HG02981 (cell line): ENCODE measurements around the gene OS9.

Experiments
- ATAC-seq: cut with Tn5 transposase; IDR thresholded peaks from one replicate; pipeline ENCODE4 v1.9.1; 2021; ENCODE audit warnings: mild to moderate bottlenecking, moderate library complexity; ENCODE audit not compliant: unreplicated experiment

OS9 gene

DNA sequence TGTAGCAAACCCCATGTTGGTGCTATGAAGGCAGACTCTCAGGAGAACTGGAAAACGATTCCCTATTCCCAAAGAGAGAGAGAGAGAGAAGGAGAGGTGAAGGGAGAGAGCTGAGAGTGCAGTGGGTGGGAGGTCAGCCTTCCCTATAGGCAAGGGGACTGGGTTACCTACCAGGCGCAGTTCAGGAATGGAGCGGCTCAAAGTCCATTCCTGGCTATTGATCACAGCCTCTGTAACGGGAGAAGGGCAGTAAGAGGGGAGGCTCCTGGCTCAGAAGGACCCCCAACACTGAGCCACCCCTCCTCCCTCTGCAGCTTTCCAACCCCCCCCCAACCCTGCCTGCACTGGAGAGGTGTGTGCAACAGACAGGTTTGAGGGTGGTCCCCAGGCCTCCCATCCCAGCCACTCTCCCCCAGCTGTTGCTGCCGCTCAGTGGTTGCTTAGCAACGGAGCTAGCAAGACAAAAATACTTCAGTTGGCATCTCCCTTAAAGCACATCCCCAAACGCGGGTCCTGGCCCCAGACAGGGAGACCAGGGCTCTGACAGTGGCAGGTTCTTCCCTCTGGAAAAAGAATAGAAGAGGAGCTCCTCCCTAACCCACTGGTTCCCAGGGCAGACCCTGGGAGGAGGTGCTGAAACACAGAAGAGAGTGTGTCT, 41.4 kb downstream of the OS9 start:
- ATAC-seq = no peak

DNA sequence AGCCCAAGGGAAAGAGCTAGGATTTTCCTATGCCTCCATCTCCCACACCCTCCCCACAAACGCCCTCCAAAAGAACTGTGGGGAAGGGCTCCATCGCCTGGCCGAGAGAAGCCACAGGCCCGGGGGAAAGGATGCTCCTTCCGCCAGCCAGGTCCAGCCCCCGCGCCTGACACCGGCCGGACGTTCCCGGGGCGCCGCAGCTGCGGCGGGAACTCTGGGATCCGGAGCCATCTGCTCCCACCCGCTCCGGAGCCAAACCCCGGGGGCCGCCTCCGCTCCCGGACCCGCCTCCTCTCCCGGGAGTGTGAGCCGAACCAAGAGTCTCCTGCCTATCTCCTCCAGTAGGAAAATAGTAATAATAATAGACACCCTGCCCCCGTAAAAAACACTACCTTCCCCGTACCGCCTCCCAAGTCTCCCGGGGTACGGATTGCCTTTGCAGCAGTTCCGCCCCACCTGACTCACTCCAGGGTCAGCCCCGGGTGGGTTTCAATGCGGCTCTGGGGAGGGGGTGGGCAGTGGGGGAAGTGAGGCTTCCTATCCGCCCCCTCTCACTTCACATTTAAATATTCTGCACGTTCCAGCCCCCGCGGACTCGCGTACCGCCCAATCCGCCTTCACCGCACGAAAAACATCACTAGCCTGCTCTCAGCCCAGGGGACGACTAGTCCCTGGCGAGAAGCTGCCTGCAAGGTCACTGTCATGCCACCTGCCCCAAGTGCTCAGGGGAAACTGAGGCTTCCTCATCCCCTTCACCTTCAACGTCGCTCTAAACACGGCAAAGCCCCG, 42.2 kb downstream of the OS9 start:
- ATAC-seq = no peak

DNA sequence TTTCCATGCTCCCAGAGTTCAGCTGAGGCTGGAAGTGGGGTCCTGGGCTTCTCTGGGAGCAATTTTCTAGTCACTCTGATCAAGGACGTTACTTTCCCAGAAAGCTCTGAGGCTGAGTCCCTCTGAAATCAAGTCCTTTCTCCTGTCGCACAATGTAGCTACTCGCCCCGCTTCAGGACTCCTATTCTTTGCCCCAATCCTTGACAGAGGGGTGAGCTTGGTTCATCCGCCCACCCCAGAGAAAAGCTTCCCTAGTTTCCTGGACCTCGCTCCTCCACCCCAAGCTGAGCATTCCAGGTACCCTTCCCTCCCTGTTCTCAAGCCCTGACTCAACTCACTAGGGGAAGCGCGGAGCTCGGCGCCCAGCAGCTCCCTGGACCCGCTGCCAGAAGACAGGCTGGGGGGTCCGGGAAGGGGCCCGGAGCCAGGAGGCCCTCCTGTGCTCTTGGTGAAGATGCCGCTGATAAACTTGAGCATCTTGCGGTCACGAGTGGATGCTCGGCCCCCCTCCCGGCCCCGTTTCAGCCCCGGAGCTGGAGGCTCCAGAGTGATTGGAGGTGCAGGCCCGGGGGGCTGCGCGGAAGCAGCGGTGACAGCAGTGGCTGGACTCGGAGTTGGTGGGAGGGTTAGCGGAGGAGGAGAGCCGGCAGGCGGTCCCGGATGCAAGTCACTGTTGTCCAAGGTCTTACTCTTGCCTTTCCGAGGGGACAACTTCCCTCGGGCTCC, 43.0 kb downstream of the OS9 start:
- ATAC-seq = no peak

DNA sequence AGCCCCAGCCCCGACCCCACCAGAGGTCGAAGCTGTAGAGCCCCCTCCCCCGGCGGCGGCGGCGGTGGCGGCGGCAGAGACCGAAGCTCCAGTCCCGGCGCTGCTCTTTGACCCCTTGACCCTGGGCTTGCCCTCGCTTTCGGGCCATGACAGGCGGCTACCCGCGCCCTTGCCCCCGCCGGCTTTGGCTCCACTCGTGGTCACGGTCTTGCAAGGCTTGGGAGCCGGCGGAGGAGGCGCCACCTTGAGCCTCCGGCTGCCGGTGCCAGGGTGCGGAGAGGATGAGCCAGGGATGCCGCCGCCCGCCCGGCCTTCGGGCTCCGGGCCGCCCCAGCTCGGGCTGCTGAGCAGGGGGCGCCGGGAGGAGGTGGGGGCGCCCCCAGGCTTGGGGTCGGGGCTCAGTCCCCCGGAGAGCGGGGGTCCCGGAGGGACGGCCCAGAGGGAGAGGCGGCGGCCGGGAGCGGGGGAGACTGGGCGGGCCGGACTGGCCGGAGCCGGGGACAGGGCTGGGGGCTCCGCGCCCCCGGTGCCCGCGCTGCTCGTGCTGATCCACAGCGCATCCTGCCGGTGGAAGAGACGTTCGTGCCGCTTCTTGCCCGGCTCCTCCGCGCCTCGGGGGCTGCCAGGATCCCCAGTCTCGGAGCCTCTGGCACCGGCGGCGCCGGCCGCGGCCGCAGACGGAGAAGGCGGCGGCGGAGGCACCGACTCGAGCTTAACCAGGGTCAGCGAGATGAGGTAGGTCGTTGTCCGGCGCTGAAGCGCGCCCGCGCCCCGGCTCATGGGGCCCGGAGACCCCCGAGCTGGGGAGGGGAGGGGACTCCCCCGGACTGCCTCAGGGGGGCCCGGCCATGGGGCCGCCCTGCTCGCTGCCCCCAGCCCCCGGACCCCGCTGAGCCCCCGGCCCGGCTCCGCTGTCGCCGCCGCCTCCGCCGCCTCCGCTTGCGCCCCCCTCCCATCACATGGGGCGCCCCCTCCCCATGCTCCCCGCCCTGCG, 43.8 kb downstream of the OS9 start:
- no peak for ATAC-seq

DNA sequence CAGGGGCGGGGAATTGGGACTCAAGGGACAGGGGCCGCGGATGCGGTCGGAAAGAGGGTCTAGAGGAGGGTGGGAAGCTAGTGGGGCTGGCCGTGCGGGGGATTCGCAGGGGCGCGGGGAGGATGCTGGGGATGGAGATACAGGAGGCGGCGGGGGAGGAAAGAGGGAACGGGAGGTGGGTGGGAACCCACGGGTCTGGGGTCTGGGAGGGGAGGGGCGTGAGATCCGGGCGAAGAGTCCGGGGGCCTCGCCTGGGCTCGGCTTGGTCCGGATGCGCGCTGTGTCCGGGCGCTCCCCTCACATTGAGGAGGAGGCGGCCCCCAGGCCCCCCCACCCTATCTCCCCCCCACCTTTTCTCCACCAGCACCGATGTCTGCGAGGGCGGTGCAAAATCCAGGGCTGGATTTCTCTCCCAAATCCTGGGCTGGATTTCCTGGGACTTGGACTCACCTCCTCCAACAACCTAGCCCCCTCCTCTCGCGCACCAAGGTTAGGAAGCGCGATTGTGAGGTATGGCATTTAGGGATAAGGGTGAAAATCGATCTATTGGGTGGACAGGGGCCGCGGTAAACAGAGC, 44.8 kb downstream of the OS9 start, which contains the start of gene AGAP2:
Gene AGAP2 (minus strand): TSS at position 82 of the 577 bp plus-strand sequence. CDS start 496 bp downstream, outside the sequence.
- no peak for ATAC-seq

DNA sequence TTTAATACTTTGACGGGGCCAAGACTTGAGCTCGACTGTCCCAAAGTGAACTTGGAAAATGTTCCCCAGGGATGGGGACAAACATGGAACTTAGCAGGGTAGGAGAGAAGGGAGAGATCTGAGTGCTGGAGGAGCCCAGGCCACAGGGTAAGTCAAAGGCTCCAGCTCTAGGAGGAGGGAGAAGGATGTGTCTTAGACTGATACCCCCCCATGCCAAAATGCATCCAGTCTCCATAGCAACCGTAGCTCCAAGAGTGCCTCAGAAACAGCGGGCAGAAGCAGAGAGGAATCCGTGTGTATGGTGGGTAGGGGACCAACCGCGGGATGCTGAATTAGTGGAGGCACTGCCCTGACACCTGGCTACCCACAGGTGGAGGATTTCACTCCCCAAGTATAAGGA, 45.5 kb downstream of the OS9 start:
- ATAC-seq = no peak

DNA sequence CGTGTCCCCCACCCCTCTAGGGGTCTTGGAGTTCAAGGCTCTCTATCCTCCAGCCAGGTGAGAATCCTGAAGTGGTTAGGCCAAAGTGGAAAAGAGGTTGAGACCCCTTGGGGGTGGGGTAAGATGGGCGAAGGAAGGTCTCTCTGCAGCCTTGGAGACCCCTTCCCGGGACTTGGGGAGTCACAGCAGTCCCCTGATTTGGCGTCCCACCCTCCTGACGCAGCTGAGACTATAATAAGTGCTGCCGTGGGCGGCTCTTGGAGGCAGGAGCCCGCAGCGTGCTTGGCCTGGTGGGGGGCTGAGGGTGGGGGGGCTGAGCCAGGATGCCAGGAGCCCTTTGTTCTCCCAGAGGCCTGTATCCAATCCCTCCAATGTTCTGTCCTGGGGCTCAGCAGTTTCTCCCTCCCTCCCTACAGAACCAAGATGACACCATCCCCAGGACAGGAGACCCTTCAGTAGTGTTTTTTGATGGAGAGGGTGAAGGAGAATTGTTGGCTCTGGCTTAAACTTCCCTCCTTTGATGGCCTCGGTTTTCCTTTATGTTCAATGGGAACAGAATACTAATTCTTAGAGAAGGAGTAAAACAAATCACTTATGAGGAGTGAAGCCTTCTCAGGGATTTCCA, 46.1 kb downstream of the OS9 start:
- no peak for ATAC-seq

DNA sequence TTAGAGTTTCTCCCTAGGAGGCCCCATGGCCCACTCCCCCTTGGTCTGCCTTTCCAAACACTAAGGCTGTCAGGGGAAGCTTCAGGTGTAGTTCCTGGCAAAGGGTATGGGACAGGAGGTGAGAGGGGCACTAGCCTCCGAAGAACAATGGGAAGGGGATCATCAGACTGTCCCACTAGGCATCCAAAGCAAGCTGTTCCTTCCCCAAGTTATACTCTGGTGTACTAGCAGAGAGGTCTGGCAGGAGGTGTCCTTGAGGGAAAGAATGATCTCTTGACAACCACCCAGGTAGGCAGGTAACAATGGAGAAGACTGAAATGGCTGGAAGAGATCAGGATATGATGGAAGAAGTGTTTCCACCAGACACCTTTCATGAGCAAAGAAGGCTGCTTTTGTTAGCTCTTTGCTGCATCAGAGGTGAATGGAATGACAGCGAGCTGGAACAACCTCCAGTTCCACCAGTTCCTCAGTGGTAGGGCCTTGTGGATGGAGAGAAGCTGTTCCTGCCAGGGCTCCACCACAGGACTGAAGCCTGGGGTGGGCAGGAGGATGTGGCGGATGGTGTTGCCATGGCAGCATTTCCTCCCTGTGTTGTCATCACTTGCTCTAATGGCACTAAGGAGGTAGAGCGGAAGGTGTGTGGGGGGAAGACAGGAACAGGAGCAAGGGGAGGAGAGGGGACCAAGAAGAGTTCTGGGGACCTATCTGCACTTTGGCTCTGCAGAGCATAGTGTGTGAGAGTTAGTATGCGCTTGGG, 46.9 kb downstream of the OS9 start:
- peak; percentile 57 for ATAC-seq

DNA sequence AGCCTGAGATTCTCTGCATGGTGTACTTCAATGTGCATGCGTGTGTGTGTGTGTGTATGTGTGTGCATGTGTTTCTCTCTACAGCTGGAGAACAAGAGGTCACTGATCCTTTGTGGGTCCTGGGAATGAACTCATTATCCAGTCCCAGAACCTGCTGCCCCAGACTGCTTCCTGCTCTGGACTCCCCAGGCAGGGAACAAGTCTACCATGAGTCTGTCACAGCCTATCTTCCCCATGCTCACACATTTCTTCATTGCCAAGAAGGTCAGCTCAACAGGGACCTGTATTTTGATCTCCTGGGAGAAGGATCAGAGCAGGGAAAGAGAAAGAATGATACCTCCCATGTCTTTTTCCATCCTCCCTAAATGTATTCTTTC, 47.5 kb downstream of the OS9 start:
- no peak for ATAC-seq

DNA sequence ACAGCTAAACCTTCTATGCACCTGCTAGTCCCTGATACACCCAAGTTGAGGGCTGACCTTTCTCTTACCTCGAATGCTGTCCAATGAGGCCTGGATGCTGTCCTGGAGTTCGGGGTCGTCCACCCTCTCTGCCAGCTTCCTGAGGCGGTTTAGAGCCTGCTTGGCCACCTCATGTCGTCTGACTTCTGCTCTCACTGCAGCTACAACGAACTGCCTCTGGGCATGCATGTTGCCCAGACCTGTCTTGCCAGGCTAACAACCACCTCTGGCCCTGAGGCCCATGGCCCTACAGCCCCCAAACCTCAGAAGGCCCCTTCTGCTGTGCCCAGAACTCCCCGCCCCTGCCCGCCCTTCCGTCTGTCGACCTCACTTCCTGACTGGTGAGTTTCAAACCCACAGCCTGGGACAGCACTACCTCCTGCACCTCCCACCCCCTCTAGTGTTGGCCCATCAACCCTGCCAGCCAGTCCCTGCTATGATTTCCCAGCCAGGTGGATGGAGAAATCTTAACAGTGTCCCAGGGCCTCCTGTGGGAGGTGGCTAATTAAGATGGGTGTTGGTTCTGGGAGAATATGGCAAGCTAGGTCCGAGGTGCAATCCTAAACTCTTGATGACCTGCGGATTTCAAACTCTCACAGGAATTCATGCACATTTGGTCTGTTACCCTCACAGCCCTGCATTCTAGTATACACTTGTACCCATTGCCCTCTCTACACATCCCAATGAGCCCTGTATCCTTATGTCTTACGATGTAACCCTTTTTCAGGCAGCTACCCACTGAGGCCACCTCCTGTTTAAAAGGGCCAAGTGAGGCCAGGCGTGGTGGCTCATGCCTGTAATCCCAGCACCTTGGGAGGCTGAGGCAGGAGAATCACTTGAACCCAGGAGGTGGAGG, 48.2 kb downstream of the OS9 start:
- peak; percentile 48 for ATAC-seq

DNA sequence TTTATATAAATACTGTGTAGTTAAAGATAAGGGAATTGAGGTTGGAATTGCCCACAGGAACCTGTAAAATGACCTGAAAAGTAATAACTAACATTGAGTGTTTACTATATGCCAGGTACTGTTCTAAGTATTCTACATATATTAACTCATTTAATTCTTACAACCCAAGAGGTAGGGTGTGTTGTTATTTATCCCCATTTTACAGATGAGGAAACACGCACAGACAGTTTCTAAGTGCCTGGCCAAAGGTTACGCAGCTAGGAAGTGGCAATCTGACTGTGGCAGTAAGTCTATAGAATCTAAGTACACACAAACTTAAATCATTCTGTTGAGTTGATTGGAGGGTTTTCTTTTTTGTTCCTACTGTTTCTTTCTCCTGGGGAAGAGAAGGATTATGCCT, 49.8 kb downstream of the OS9 start:
- no peak for ATAC-seq

DNA sequence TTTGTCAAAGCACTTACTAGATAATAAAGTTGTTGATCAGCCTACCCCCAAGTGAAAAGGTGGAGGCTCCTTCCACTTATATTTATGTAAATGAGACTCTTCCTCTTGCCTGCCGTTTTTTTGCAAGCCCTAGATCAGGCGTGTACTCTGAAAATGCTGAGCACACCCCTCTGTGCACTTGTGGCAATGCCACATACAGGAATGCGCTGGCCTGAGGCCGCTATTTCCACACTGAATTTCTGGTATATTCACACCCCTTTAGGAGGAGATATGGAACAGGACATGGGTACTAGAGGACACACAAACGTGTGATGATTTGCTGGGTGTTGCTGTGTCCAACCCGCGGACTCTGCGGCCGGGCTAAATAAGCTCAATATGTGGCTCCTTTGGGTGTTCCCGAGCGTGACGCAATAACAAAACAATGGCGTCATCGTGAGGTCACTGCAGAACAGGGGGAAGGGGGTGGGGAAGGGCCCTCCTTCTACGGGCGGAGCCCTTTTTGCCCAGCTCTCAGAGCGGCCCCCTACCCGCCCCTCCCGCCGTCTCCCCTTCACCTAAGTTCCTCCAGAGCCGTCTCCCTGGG, 50.4 kb downstream of the OS9 start:
- peak; percentile 36 for ATAC-seq

DNA sequence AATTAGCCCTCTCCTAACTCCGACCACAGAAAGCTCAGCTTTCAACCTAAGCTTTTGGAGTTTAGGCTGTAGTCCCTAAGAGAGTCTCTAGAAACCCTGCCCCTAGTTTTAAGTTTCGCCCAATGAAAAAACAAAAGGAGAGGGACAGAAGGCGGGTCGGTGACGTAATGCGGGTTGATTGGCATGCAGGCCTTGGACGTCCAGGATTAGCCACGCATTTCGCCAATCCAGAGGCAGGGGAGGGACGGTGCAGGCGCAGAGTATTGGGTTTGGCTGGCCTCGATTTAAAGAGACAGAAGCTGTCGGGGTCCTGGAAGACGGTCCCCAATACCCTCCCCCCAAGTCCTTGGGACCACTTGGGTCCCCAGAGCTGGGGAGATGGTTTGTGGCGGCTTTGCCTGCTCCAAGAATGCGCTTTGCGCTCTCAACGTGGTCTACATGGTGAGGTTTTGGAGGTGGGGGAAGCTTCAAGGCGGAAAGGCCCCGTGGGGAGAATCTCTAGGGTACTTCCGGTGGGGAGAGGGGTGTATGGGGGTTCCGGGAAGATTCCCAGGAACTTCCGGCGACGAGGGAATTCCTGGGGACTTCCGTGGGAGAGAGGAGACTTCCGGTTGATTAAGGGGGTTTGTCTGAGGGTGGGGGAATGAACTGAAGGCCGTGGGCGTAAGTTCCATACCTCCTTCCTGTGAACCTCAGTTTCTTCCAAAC, 51.0 kb downstream of the OS9 start, which contains the start of gene TSPAN31:
Gene TSPAN31 (plus strand): TSS at position 263 of the 708 bp plus-strand sequence. CDS start 116 bp downstream, at position 379.
- peak; percentile 75 for ATAC-seq

DNA sequence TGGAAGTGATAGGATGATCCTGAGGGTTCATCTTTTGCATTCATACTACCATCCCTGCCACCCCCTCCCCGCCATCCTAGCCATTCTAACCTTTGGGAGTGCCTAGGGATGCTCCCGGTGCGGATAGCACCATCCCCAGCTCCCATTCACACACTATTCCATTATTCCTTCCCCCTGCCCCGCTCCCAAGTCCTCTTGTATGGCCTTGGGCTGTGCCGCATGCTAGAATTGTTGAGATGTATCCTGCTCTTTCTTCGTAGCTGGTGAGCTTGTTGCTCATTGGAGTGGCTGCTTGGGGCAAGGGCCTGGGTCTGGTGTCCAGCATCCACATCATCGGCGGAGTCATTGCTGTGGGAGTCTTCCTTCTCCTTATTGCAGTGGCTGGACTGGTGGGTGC, 51.6 kb downstream of the OS9 start:
- ATAC-seq = no peak

DNA sequence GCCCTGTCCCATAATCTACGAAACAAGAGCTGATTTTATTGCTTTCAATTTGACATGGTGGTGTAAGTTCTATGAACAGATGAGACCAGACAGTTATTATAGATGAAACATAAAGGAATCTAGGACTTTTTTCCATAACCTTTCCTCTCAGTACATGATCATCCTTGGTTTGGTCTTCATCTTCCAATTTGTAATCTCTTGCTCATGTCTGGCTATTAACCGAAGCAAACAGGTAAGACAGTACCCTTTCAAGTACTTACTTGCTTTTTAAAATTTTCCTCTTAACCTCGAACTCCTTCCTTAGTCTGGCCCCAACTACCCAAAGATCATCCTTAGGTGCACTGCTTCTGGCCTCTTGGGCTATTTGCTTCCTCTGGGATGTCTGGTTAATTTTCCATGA, 52.1 kb downstream of the OS9 start:
- no peak for ATAC-seq

DNA sequence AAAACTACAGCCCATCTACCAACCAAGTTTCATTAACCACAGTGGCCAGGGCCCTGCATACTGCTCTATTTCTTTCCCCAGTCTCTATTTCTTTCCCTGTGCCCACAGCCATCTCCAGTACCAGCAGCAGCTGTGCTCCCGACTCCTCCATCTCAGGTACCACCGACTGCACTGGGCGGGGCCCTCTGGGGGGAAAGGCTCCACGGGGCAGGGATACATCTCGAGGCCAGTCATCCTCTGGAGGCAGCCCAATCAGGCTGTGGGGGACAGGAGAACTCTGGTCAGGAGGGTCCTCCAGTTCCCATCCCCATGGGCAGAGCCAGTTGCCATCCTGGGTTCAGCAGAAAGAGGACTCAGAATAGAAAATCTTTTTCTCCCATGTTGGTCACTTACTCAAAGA, 55.1 kb downstream of the OS9 start:
- ATAC-seq = no peak
